Ascending aorta (tissue), 2 donors: ENCODE data around the gene RBMS2. TPM values are rescaled to one million over a fixed set of nuclear protein-coding genes. Genes with fewer than 3 reads are reported as not detected.

ENCODE experiments used
- DNase-seq, 2 donors: peaks; one replicate each; pipeline ENCODE4 v3.0.0-alpha.2; 2019; ENCODE audit warnings: low spot score in 2 of 2
- H3K27ac ChIP-seq, 2 donors: fragments of 200-600 bp; sonication (generic); one replicate each; pipeline ENCODE4 v1.5.1; 2016 to 2017; ENCODE audit warnings: mild to moderate bottlenecking in 1 of 2
- H3K27me3 ChIP-seq: fragments of 200-600 bp; sonication (generic); one replicate; pipeline ENCODE4 v1.5.1; 2017
- H3K36me3 ChIP-seq, 2 donors: fragments of 200-600 bp; sonication (generic); one replicate each; pipeline ENCODE4 v1.5.1; 2016
- H3K4me1 ChIP-seq, 2 donors: fragments of 200-600 bp; sonication (generic); one replicate each; pipeline ENCODE4 v1.5.1; 2016 to 2017; ENCODE audit warnings: mild to moderate bottlenecking in 1 of 2
- H3K4me3 ChIP-seq, 2 donors: fragments of 200-600 bp; sonication (generic); one replicate each; pipeline ENCODE4 v1.5.1; 2016 to 2017; ENCODE audit warnings: mild to moderate bottlenecking in 1 of 2
- H3K9me3 ChIP-seq, 2 donors: fragments of 200-600 bp; sonication (generic); one replicate each; pipeline ENCODE4 v1.5.1; 2016
- CTCF ChIP-seq, 3 experiments: fragments of 200-600 bp in 2 of 3; fragments of 450-650 bp in 1 of 3; sonication (generic) in 2 of 3; IDR thresholded peaks; one replicate each; pipeline ENCODE4 v1.5.1; 2016 to 2019; ENCODE audit warnings: antibody characterized with exemption in 3 of 3, mild to moderate bottlenecking in 1 of 3, moderate library complexity in 1 of 3
- intact Hi-C: fragments of 100-400 bp; cut with DNase I; formaldehyde crosslinking; loops from one replicate; pipeline ENCODE4 v1.15.1; 2023
- total RNA-seq: library from RNA; depleted of rRNA; stranded (reverse); fragments of >200 nt; gene quantifications from one replicate; pipeline ENCODE4 v1.1.0, GENCODE V29; 2016

Gene RBMS2
- total RNA-seq, 1 donor from 2014 or later: 21.3 TPM

- Histone ChIP-seq H3K9me3 (no peaks in the 10 kb centered on the region), H3K27me3 (no peaks in the 10 kb centered on the region), H3K36me3 (peaks cover 28 to 58% of the 10 kb centered on the region in 2 donors), H3K4me3 (no peak overlapping the region), H3K4me1 (peaks cover 0 to 3% of the 10 kb centered on the region in 2 donors), H3K27ac (peak overlapping the region in 1 of 2 donors; percentile 21)
- intact Hi-C loops: no loop called here
- TF ChIP-seq CTCF (IDR thresholded peaks at IDR 0.05): no peak
- DNase-seq: no peak
These were observed 69.5 kb downstream of the RBMS2 start for GRCh38 chr12:56591126-56591525.

- no peaks in the 10 kb centered on the region for H3K27me3 ChIP-seq
- no peaks in the 10 kb centered on the region for H3K9me3 ChIP-seq
- no peak for DNase-seq
- intact Hi-C loops: no loop called here
- H3K27ac ChIP-seq: peak overlapping the region in 1 of 2 donors; percentile 21
- H3K4me3 ChIP-seq: no peak overlapping the region
- H3K4me1 ChIP-seq: peaks cover 0 to 3% of the 10 kb centered on the region in 2 donors
- H3K36me3 ChIP-seq: peaks cover 31 to 58% of the 10 kb centered on the region in 2 donors
- no peak for TF ChIP-seq CTCF (IDR thresholded peaks at IDR 0.05)
These were observed 70.3 kb downstream of the RBMS2 start for GRCh38 chr12:56591961-56592360.

DNA sequence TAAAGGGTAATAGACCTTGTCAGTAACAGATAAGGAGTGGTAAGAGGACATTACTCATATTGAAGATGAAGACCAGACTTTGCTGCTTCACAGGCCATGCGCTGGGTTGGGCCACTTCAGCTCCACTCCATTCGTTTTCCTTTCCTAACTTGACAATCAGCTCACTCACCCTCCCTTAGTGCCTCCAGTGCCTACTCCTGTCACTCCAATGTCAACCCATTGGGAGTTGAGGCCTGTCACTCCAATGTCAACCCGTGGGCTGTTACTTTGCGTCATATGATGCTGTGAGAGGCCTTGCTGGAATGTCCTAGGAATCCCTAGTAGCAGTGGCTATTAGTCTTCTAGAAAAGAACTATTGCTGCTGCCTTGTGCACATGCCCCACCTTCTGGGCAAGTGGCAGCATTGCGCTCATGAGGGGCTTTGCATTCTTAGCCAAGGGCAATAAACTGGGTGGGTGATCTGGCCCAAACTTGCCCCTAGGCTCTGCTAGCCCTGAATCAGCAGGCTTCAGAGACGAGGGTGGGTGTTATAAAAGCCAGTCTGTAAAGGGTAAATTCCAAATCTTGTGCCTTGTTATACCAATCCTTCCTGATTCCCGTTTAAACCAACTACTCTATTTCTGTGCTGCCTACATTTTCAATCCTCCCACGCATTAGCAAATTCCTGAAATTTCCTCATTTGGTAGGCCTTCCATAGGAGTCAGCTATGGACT lies 72.4 kb downstream of the RBMS2 start:
- Histone ChIP-seq H3K27ac (peak overlapping the region; percentile 65 to 84), H3K9me3 (no peaks in the 10 kb centered on the region), H3K4me3 (no peak overlapping the region), H3K4me1 (peaks cover 0 to 3% of the 10 kb centered on the region in 2 donors), H3K36me3 (peaks cover 33 to 55% of the 10 kb centered on the region in 2 donors), H3K27me3 (no peaks in the 10 kb centered on the region)
- peak; percentile 73 to 80 (median 77) for TF ChIP-seq CTCF (IDR thresholded peaks at IDR 0.05)
- intact Hi-C loops: no loop called here
- peak in 1 of 2 donors; percentile 67 for DNase-seq

DNA sequence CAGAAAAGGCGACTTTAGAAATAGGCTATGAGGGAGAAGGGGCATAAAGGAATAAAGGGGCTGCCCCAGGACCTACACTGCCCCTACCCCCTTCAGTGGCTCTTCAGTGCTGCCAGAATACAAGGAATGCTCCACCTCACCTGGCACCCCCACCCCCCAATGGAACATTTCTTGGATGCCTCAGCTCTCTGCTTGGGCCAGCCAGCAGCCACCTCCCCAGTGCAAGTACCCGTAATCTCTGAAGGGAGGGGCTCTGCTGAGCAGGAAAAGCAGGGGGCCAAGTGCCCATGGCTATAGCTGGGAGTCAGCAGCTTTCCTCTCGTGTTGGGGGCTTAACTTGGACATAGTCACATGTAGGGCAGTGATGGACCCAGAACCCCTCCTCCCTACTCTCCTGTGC lies 75.2 kb downstream of the RBMS2 start:
- peaks cover 50 to 70% of the 10 kb centered on the region in 2 donors for H3K36me3 ChIP-seq

GRCh38 chr12:56599041-56599440 lies 77.4 kb downstream of the RBMS2 start:
- no peak overlapping the region for H3K4me3 ChIP-seq
- DNase-seq: no peak
- intact Hi-C loops: no loop called here
- TF ChIP-seq CTCF (IDR thresholded peaks at IDR 0.05): no peak
- no peaks in the 10 kb centered on the region for H3K9me3 ChIP-seq
- peaks cover 73 to 89% of the 10 kb centered on the region in 2 donors for H3K36me3 ChIP-seq
- no peak overlapping the region for H3K27ac ChIP-seq
- H3K27me3 ChIP-seq: no peaks in the 10 kb centered on the region
- H3K4me1 ChIP-seq: peaks cover 0 to 2% of the 10 kb centered on the region in 2 donors

More for the DNA sequence above, 75.2 kb downstream of the RBMS2 start:
- no peak for TF ChIP-seq CTCF (IDR thresholded peaks at IDR 0.05)
- Histone ChIP-seq H3K4me1 (peaks cover 0 to 3% of the 10 kb centered on the region in 2 donors), H3K4me3 (no peak overlapping the region), H3K9me3 (no peaks in the 10 kb centered on the region), H3K27me3 (no peaks in the 10 kb centered on the region), H3K27ac (peak overlapping the region; percentile 27 to 36)
- no peak for DNase-seq
- intact Hi-C loops: no loop called here
